ENCODE results near the gene EN1. TPM values are rescaled to one million over a fixed set of nuclear protein-coding genes. Genes with fewer than 3 reads are reported as not detected.

EN1 gene
- total and polyA plus RNA-seq, 2 donors (not counting 3 experiments of a cell fraction or from before 2014, with no cell fraction given) = not detected

- Histone ChIP-seq H3K36me3 (ENCODE audit: control insufficient read depth in 2 of 2, extremely low read depth in 1 of 2, insufficient read depth in 2 of 2, low read length in 2 of 2) (no peaks in the 10 kb centered on the region), H3K9ac (replicated peaks; ENCODE audit: extremely low read depth, insufficient read depth, low read length) (no peak overlapping the region), H3K27me3 (ENCODE audit: control insufficient read depth in 2 of 2, insufficient read depth in 2 of 2, low read length in 2 of 2) (peaks cover 30 to 43% of the 10 kb centered on the region in 2 experiments), H3K4me3 (replicated peaks in 1 of 3; ENCODE audit: insufficient read depth in 1 of 3, low read depth in 1 of 3, low read length in 3 of 3) (no peak overlapping the region), H2AFZ (ENCODE audit: low read depth, low read length) (no peak overlapping the region), H4K20me1 (replicated peaks; ENCODE audit: control insufficient read depth, extremely low read depth, insufficient read depth, low read length) (no peaks in the 10 kb centered on the region), H3K79me2 (ENCODE audit: control insufficient read depth, insufficient read depth, low read length) (no peaks in the 10 kb centered on the region), H3K4me2 (ENCODE audit: insufficient read depth, low read length) (no peak overlapping the region), H3K4me1 (ENCODE audit: control insufficient read depth, extremely low read depth, insufficient read depth, low read length) (no peaks in the 10 kb centered on the region), H3K9me3 (replicated peaks; ENCODE audit: control insufficient read depth, insufficient read depth, low read length) (no peaks in the 10 kb centered on the region), H3K27ac (ENCODE audit: insufficient read depth, low read depth, low read length) (no peak overlapping the region), H3K9me1 (replicated peaks; ENCODE audit: control insufficient read depth, extremely low read depth, insufficient read depth, low read length) (no peaks in the 10 kb centered on the region)
- no peak for TF ChIP-seq FOS (IDR thresholded peaks at IDR 0.05; ENCODE audit: borderline replicate concordance, insufficient read depth, low read length)
- TF ChIP-seq, protein P1, sequence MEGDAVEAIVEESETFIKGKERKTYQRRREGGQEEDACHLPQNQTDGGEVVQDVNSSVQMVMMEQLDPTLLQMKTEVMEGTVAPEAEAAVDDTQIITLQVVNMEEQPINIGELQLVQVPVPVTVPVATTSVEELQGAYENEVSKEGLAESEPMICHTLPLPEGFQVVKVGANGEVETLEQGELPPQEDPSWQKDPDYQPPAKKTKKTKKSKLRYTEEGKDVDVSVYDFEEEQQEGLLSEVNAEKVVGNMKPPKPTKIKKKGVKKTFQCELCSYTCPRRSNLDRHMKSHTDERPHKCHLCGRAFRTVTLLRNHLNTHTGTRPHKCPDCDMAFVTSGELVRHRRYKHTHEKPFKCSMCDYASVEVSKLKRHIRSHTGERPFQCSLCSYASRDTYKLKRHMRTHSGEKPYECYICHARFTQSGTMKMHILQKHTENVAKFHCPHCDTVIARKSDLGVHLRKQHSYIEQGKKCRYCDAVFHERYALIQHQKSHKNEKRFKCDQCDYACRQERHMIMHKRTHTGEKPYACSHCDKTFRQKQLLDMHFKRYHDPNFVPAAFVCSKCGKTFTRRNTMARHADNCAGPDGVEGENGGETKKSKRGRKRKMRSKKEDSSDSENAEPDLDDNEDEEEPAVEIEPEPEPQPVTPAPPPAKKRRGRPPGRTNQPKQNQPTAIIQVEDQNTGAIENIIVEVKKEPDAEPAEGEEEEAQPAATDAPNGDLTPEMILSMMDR (IDR thresholded peaks at IDR 0.05; ENCODE audit: extremely low read depth in 1 of 2, insufficient read depth in 1 of 2, low read depth in 1 of 2, low read length in 2 of 2) = no peak
- no peak for TF ChIP-seq JUN (IDR thresholded peaks at IDR 0.05; ENCODE audit: borderline replicate concordance, insufficient read depth, insufficient read length, low read depth)
- TF ChIP-seq MYC (IDR thresholded peaks at IDR 0.05; ENCODE audit: low read depth, low read length) = no peak
- no peak for TF ChIP-seq POLR2A (IDR thresholded peaks at IDR 0.05; ENCODE audit: low read depth, low read length)
- no peak for TF ChIP-seq GATA2 (IDR thresholded peaks at IDR 0.05; ENCODE audit: insufficient read depth, insufficient read length, low read depth, low read length)
- no peak for TF ChIP-seq EZH2 (IDR thresholded peaks at IDR 0.05; ENCODE audit: borderline replicate concordance, low read depth, low read length, severe bottlenecking)
- no peak for TF ChIP-seq POLR2AphosphoS5 (IDR thresholded peaks at IDR 0.05; ENCODE audit: insufficient read depth, low read depth, low read length)
- TF ChIP-seq, protein P2, sequence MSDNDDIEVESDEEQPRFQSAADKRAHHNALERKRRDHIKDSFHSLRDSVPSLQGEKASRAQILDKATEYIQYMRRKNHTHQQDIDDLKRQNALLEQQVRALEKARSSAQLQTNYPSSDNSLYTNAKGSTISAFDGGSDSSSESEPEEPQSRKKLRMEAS (IDR thresholded peaks at IDR 0.05; ENCODE audit: insufficient read depth, insufficient read length) = no peak
- dilution Hi-C loops (cut with MboI; ENCODE audit: extremely low pct_ligation_motif_present, low sequenced_read_pairs) (no loop called here), intact Hi-C loops (cut with micrococcal nuclease) (no loop called here)
- BruUV-seq (replicated peaks) = no TSS peak
- CTCF ChIA-PET = no interaction called here
- FAIRE-seq = no peak
- no peak for DNase-seq (ENCODE audit: low read depth, low spot score)
- POLR2A ChIA-PET = no interaction called here
Observed at GRCh38 chr2:118830118-118830517, 17.3 kb downstream of the EN1 start.

Measured in endothelial cell of umbilical vein (primary cell).